Measurements from ENCODE around the gene TNFAIP2.
A peak's percentile ranks its signal among the peaks of the same experiment; 100 is the strongest.

TNFAIP2 gene

GRCh38 chr14:103122947-103123633 lies at the start of gene TNFAIP2:
Gene TNFAIP2 (plus strand): TSS chr14:103123461. CDS start chr14:103126458, 2,997 bp downstream.
- DNase-seq: peak; percentile 79

- no peak for DNase-seq
Observed at GRCh38 chr14:103073876-103074728, 49.2 kb upstream of the TNFAIP2 start.

GRCh38 chr14:103074729-103075367 lies 48.4 kb upstream of the TNFAIP2 start:
- no peak for DNase-seq

- peak; percentile 74 for DNase-seq
Observed at GRCh38 chr14:103078420-103078749, 44.9 kb upstream of the TNFAIP2 start.

- no peak for DNase-seq
Observed at GRCh38 chr14:103078860-103079587, 44.2 kb upstream of the TNFAIP2 start.

- DNase-seq: no peak
Observed at GRCh38 chr14:103081951-103082350, 41.3 kb upstream of the TNFAIP2 start.

GRCh38 chr14:103084021-103084919 lies 39.0 kb upstream of the TNFAIP2 start, which contains the start of gene LBHD2:
Gene LBHD2 (plus strand): TSS chr14:103084210. CDS start chr14:103086013, 1,803 bp downstream.
- DNase-seq: no peak

- DNase-seq: no peak
Observed at GRCh38 chr14:103085106-103086091, 37.9 kb upstream of the TNFAIP2 start.

GRCh38 chr14:103086771-103087342 lies 36.4 kb upstream of the TNFAIP2 start:
- no peak for DNase-seq

- no peak for DNase-seq
Observed at GRCh38 chr14:103087343-103087835, 35.9 kb upstream of the TNFAIP2 start.

GRCh38 chr14:103088921-103089320 lies 34.3 kb upstream of the TNFAIP2 start:
- no peak for DNase-seq

- DNase-seq: no peak
Observed at GRCh38 chr14:103089386-103090335, 33.6 kb upstream of the TNFAIP2 start.

GRCh38 chr14:103090481-103091020 lies 32.7 kb upstream of the TNFAIP2 start:
- no peak for DNase-seq

- DNase-seq: no peak
Observed at GRCh38 chr14:103091041-103091882, 32.0 kb upstream of the TNFAIP2 start.

GRCh38 chr14:103091883-103092222 lies 31.4 kb upstream of the TNFAIP2 start:
- no peak for DNase-seq

- DNase-seq: no peak
Observed at GRCh38 chr14:103093856-103094405, 29.3 kb upstream of the TNFAIP2 start.
